ENCODE data around the gene MRPL37.

DNA sequence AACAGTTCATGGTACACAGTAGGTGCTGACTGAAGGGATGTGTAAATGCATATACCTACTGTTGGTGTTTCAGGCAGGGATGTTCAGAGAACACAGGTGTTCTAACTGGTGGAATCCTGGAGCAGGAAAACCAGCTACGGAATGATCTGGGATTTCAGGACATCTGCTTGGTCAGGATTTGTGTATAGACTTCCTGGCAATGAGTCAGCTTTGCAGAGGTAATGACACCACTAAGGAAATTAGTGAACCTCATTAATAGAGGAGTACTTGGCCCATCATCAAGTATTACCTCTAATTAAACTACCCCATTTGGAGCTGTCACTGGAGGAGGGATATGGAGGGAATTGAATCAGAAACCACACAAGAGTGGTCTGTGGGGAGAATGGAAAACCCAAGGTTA lies 7.3 kb downstream of the MRPL37 start:
- TF ChIP-seq CTCF (IDR thresholded peaks at IDR 0.05; ENCODE audit: insufficient read depth, low read depth, low read length): no peak
- TF ChIP-seq EZH2 (IDR thresholded peaks at IDR 0.05; ENCODE audit: insufficient read depth, low read length): no peak

Measured in astrocyte (in vitro differentiated cells and primary cell).